Measurements from ENCODE around the gene COL8A2. TPM values are rescaled to one million over a fixed set of nuclear protein-coding genes. Genes with fewer than 3 reads are reported as not detected.

COL8A2 gene
- total RNA-seq, 2 donors from 2014 or later, result 41.6 to 126 TPM

DNA sequence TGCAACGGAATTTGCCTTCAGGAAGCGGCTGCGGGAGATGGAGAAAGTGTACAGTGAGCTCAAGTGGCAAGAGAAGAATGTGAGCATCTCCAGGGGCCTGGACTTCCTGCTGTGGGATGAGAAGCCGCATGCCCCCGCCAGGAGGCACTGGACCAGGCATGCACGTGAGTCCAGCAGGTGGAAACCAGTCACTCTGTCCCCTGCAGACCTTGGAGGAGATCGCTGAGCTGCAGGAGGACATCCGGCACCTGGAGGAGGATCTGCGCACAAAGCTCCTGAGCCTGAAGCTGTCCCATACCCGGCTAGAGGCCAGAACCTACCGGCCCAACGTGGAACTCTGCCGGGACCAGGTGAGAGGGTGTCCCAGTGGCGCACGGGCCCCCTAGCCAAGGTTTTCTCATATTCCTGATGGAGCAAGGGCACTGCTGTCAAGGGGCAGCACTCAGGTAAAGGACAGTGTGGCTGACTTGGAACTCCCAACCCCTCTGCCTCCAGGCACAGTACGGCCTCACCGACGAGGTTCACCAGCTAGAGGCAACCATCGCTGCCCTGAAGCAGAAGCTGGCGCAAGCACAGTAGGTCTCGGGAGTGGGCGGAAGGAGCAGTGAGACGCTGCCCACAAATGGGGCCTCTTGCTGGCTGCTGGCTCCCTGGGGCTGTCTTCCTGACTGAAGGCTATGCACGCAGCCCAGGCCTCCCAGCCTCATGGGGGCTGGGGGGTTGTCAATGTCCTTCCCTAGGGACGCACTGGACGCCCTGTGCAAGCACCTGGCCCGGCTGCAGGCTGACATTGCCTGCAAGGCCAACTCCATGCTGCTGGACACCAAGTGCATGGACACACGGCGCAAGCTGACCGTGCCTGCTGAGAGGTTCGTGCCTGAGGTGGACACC lies 37.5 kb downstream of the COL8A2 start:
- ATAC-seq (ENCODE audit: insufficient number of reproducible peaks, low FRiP score, low read depth), result no peak
- no peaks in the 10 kb centered on the region for H3K9me3 ChIP-seq
- H3K27me3 ChIP-seq (replicated peaks; ENCODE audit: insufficient read depth), result peaks cover 4% of the 10 kb centered on the region
- H3K4me1 ChIP-seq (ENCODE audit: control insufficient read depth in 1 of 2, low read depth in 2 of 2), result peaks cover 14 to 46% of the 10 kb centered on the region in 2 donors
- H3K4me3 ChIP-seq, result no peak overlapping the region
- DNase-seq (ENCODE audit: low spot score), result no peak
- no peak overlapping the region for H3K27ac ChIP-seq
- peaks cover 10% of the 10 kb centered on the region for H3K36me3 ChIP-seq
- TF ChIP-seq, protein P1, sequence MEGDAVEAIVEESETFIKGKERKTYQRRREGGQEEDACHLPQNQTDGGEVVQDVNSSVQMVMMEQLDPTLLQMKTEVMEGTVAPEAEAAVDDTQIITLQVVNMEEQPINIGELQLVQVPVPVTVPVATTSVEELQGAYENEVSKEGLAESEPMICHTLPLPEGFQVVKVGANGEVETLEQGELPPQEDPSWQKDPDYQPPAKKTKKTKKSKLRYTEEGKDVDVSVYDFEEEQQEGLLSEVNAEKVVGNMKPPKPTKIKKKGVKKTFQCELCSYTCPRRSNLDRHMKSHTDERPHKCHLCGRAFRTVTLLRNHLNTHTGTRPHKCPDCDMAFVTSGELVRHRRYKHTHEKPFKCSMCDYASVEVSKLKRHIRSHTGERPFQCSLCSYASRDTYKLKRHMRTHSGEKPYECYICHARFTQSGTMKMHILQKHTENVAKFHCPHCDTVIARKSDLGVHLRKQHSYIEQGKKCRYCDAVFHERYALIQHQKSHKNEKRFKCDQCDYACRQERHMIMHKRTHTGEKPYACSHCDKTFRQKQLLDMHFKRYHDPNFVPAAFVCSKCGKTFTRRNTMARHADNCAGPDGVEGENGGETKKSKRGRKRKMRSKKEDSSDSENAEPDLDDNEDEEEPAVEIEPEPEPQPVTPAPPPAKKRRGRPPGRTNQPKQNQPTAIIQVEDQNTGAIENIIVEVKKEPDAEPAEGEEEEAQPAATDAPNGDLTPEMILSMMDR (IDR thresholded peaks at IDR 0.05), result no peak

DNA sequence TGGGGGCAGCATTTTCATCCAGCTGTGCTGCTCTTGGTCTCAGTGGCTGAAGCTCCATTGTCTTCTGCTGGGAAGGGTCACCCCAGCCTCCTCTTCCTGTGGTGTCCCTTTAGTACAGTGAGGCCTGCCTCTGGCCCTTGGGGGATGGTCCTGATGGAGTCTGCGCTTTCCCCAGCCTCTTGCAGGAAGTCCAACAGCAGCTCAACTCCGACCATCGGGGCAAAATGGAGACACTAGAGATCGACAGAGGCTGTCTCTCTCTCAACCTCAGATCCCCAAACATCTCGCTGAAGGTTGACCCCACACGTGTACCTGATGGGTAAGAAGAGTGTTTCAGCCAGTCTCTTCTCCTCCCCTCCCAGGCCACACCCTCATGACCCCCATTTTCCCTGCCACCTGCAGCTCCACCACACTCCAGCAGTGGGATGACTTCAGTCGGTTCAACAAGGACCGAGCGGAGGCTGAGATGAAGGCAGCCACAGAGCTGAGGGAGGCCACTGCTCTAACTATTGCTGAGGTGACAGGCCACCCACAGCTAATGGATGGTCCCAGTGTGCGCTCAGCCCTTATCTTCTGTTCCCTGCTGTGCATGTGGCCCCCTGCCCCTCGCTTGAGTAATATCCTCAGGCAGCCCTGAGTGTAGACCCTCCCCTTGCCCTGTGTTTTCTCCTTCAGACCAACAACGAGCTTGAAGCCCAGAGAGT lies 38.3 kb downstream of the COL8A2 start:
- peaks cover 4% of the 10 kb centered on the region for H3K27me3 ChIP-seq (replicated peaks; ENCODE audit: insufficient read depth)
- H3K27ac ChIP-seq, result no peak overlapping the region
- peaks cover 14 to 44% of the 10 kb centered on the region in 2 donors for H3K4me1 ChIP-seq (ENCODE audit: control insufficient read depth in 1 of 2, low read depth in 2 of 2)
- H3K9me3 ChIP-seq, result no peaks in the 10 kb centered on the region
- ATAC-seq (ENCODE audit: insufficient number of reproducible peaks, low FRiP score, low read depth), result no peak
- no peak for DNase-seq (ENCODE audit: low spot score)
- H3K36me3 ChIP-seq, result peaks cover 3% of the 10 kb centered on the region
- TF ChIP-seq, protein P1 (IDR thresholded peaks at IDR 0.05), result no peak
- no peak overlapping the region for H3K4me3 ChIP-seq

DNA sequence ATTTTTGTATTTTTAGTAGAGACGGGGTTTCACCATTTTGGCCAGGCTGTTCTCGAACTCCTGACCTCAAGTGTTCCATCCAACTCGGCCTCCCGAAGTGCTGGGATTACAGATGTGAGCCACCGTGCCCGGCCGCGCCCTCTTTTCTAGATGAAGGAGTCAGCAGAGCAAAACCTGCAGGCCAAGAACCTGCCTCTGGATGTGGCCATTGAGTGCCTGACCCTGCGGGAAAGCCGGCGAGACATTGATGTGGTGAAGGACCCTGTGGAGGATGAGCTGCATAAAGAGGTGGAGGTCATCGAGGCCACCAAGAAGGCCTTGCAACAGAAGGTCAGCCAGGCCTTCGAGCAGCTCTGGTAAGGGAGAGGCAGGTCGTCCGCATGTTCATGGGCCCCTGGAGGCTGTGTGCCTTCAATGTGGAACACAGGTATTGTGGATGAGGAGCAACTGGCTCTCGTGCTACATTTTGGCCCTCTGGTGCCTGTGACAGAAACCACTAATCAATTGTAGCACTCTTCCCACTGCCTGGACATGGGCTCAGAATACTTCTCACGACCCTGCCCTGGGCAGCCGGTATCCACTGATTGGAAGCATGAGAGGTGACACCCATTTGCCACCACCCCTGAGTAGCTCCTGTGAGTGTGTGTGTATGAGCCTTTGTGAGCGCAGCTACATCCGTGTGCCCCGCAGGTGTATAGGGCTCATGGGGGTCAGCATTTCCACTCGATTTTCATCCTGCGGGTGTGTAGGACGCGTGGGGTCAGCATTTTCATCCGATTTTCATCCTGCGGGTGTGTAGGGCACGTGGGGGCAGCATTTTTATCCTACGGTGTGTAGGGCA lies 39.1 kb downstream of the COL8A2 start:
- H3K9me3 ChIP-seq, result no peaks in the 10 kb centered on the region
- H3K4me3 ChIP-seq, result no peak overlapping the region
- TF ChIP-seq, protein P1 (IDR thresholded peaks at IDR 0.05), result no peak
- peaks cover 4% of the 10 kb centered on the region for H3K27me3 ChIP-seq (replicated peaks; ENCODE audit: insufficient read depth)
- no peaks in the 10 kb centered on the region for H3K36me3 ChIP-seq
- ATAC-seq (ENCODE audit: insufficient number of reproducible peaks, low FRiP score, low read depth) (no peak), DNase-seq (ENCODE audit: low spot score) (no peak)
- peaks cover 14 to 36% of the 10 kb centered on the region in 2 donors for H3K4me1 ChIP-seq (ENCODE audit: control insufficient read depth in 1 of 2, low read depth in 2 of 2)
- no peak overlapping the region for H3K27ac ChIP-seq

DNA sequence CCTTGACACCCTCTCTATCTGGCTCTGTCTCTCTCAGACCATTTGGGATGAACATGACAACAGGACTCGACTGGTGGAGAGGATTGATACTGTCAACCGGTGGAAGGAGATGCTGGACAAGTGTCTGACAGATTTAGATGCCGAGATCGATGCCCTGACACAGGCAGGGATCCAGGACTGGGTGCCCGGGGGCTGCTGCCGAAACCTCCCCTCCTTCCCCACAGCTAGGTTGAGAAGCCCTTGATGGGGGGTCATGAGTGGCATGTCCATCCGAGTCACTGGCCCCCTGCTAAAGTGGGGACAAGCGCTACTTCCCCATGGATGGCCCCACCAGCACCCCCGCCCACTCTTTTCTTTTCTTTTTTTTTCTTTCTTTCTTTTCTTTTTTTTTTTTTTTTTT lies 39.9 kb downstream of the COL8A2 start:
- peaks cover 4% of the 10 kb centered on the region for H3K27me3 ChIP-seq (replicated peaks; ENCODE audit: insufficient read depth)
- DNase-seq (ENCODE audit: low spot score) (no peak), ATAC-seq (ENCODE audit: insufficient number of reproducible peaks, low FRiP score, low read depth) (no peak)
- no peak overlapping the region for H3K27ac ChIP-seq
- H3K9me3 ChIP-seq, result no peaks in the 10 kb centered on the region
- H3K4me3 ChIP-seq, result no peak overlapping the region
- no peaks in the 10 kb centered on the region for H3K36me3 ChIP-seq
- TF ChIP-seq, protein P1 (IDR thresholded peaks at IDR 0.05), result no peak
- peaks cover 14 to 29% of the 10 kb centered on the region in 2 donors for H3K4me1 ChIP-seq (ENCODE audit: control insufficient read depth in 1 of 2, low read depth in 2 of 2)
